NCI-H146 (cell line): ENCODE results near the gene PPP1R1B.

Source experiments
- DNase-seq: peaks from one replicate; lab custom pipeline; 2025; lab: John Stamatoyannopoulos, UW

PPP1R1B gene

DNA sequence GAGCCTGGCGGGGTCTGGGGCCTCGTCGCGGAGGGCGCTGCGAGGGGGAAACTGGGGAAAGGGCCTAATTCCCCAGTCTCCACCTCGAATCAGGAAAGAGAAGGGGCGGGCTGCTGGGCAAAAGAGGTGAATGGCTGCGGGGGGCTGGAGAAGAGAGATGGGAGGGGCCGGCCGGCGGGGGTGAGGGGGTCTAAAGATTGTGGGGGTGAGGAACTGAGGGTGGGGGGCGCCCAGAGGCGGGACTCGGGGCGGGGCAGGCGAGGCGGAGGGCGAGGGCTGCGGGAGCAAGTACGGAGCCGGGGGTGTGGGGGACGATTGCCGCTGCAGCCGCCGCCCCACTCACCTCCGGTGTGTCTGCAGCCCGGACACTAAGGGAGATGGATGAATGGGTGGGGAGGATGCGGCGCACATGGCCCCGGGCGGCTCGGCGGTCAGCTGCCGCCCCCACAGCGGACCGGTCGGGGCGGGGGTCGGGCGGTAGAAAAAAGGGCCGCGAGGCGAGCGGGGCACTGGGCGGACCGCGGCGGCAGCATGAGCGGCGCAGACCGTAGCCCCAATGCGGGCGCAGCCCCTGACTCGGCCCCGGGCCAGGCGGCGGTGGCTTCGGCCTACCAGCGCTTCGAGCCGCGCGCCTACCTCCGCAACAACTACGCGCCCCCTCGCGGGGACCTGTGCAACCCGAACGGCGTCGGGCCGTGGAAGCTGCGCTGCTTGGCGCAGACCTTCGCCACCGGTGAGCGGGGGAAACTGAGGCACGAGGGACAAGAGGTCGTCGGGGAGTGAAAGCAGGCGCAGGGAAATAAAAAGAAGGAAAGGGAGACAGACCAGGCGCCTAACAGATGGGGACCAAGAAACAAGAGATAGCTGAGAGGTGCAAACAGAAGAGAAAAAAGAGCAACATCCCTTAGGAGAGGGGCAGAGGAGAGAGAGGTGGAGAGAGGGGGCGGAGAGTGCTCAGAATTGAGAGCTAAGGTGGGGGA, 41.5 kb downstream of the PPP1R1B start, which contains the start of gene PNMT:
Gene PNMT (plus strand): TSS at position 509 of the 980 bp plus-strand sequence. CDS start 23 bp downstream, at position 532.
- peak; percentile 65 for DNase-seq

- DNase-seq, result no peak
Measured at GRCh38 chr17:39669897-39670735, 43.4 kb downstream of the PPP1R1B start.

DNA sequence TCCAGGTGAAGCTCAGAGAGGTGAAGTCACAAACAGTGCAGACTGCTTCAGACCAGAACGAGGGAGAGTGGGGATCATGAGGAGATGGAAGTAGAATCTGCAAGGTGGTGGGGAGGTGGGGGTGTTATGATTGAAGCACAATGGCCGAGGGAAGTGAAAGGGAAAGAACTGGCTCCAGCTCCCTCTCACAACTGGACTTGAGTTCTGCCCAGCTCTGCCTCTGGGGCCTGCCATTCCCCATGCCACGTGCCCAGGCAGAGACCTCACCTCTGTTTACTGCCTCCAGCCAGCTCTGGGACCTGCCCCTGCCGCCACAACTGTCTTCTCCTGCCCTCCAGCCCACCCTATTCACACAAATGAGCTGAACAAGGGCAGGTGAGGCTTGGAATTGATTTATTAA, 44.0 kb downstream of the PPP1R1B start:
- no peak for DNase-seq

DNA sequence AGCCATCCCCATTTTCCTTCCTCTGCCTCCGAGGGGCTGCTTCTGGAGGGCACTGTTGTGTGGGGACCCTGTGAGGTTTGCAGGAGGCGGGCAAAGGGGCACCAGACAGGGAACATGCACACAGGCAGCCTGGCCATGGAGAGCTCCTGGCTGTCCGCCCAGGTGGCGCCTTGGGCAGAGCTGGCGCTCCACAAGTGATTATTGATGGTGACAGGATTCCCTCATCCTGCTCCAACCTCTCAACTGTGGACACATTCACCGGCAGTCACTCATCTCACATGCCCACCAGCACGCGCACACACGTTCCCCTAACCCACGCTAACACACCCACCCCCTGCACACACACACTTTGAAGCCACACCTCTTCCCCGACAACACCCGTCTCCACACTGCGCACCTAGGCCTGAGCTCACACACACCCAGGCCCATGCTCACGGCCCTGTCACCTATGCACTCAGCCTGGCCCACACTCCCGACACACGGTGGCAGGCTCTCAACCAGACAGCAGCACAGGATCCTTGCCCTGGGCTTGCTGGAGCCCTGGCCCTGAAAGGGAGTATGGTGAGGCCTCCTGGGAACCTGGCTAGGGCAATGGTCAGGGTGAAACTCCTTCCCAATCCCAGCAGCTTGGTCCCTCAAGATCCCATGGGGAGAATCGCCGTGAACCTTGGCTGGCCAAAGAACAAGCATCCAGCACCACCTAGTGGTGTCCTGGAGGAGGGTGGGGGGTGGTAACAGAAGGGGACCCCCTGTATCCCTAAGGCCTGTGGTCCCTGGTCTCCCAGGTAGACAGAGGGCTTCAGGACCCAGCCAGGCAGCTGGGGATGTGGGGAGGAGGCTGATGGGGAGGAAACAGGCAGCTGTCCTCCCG, 45.1 kb downstream of the PPP1R1B start:
- DNase-seq, result peak; percentile 12

DNA sequence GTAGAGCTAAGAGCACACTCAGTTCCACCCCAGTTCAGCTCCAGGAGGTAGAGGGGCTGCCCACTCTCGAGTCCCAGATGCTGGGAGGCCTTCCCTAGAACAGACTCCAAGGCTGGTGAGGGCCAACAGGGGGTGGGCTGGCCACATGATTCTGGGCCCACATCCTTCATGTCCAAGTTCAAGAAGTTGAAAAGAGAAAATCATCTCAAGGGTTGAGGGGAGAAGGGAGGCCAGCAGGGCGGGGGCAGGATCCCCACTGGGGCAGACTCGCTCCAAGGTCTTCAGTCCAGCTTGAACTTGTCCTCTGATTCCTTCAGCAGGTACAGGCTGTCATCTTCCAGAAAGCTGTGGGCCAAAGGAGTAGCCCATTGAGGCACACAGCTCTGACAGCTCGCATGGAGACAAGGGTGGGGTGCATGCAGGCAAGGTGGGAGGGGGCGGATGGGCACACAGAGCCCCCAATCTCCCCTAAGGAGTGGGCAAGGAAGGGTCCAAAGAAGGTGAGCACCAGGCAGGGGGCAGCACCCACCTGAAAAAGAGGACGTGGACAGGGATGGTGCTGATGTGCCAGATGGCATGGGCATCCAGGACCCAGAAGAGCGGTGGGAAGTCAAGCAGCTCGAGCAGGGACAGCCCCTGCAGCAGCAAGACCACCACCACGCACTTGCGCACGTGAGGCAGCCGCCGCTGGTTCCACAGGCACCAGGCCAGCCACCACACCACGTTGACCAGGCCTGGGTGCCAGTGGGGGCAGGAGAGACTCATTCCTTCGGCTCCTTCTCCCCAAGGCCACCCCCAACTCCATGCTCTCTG, 46.0 kb downstream of the PPP1R1B start:
- no peak for DNase-seq

GRCh38 chr17:39673335-39674081, 46.8 kb downstream of the PPP1R1B start:
- DNase-seq, result no peak

GRCh38 chr17:39674179-39674578, 47.4 kb downstream of the PPP1R1B start:
- DNase-seq, result no peak

- peak; percentile 75 for DNase-seq
Measured at GRCh38 chr17:39674702-39675389, 48.1 kb downstream of the PPP1R1B start.

DNA sequence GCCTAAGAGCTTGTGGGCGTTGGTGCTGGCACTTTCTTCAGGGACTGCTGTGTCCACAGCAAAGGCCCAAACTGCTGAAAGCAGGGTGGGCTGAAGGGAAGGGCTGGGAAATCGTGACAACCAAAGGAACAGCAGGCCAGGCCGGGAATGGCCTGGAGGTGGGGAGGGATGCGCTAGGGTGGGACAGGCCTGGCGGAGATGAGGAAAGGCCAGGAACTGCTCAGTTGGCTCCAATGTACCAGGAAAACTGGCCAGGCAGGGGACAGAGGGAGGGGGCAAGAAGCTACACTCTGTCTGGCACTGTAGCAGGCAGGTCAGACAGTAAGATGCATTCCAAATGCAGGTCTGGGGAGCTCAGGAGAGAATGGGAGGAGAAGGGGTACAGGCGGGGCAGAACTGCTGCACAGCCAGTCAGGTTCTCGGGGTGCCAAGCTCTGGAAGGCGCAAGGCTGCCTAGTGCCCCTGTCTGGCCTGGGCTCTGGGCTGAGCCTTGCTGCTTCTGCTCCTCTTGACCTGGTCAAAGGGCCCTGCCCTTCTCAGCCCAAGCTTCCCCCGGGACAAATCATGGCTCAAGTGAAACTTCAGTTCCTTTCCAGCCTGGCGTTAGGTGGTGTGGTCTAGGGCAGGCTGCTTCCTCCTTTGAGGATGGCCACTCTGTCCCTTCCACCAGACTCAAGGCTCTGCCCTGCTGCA, 48.8 kb downstream of the PPP1R1B start:
- no peak for DNase-seq

GRCh38 chr17:39676198-39676819, 49.6 kb downstream of the PPP1R1B start:
- DNase-seq, result no peak

DNA sequence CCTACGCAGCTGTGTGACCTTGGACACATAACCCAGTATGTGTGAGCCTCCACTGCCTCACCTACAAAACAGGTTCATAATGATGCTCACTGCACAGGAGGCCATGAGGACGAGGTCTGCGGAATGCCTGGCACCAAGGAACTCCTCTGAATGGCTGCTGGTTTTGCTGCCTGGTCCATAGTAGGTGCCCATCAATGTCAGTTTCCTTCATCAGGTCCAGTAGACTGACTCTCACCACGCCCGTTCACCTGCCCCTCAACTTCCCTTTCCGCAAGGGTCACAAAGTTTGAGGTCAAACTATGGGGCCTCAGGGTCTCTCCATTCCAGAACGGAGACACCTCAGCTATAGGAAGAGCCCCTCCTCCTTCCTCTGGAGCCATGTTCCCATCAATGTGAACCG, 50.3 kb downstream of the PPP1R1B start:
- DNase-seq, result no peak

DNA sequence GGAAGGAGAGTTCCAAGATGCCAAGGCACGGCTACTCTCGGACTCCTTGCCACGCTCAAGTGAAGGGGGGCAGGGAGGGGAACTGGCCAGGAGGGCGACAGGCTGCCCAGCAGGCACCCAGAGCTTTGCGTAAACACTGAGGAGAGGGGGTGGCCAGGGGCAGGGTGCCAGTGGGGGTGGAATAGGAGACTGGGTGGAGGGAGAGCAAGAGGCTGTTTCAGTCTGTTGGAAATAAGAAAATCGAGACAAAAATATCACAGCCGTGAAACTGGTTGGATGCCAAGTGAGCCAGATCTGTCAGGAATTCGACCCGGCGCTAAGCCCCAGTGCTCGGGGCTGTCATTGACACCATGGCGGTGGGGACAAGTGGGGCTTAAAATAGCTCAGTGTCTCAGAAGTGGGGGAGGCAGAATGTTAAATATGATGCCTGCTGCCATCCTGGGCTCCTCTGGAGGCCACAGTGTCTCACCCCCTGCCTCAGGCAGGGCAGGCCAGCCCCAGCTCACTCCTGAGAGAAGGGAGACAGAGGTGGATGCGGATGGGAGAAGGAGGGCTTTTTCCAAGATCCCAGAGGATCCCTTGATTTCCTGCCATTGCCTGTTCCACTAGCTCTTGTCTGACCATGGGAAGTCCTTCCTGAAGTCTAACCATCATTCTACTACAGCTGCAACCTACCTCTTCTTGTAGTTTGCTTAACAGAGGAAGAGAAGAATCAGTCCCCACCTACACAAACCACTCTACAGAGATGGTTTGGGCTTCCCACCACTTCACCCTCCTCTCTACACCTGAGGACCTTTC, 51.0 kb downstream of the PPP1R1B start:
- no peak for DNase-seq

DNA sequence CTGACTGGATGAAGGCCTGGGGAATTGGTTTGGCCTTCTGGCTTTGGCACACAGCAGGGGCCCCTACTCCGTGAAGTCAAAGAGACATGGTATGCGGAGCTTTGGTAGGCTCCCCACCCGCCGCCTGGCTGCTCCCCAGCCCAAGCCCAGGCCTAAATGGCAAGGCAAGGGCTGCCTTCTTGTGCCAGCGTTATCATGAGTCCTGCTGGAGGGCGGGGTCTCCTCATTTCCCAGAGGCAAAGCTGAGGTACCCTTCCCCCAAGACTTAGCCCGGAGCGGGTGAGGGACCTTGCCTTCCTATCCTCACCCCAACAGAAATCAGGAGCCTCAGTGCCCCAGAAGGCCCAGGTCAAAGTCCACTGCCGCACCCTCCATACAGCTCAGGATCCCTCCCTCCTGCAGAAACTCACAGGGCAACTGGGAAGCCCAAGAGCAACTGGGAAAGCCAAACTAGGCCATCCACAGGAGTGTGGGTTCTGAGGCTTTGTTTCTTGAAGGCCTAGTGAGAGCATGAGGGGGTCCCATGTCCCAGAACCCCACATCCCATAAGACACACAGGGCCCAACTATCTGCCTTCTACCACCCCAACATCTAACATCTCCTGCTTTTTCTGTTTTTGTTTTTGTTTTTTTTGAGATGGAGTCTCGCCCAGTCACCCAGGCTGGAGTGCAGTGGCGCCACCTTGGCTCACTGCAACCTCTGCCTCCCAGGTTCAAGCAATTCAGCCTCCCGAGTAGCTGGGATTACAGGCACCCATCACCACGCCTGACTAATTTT, 51.8 kb downstream of the PPP1R1B start:
- DNase-seq, result no peak

GRCh38 chr17:39679521-39680192, 52.9 kb downstream of the PPP1R1B start:
- DNase-seq, result no peak

DNA sequence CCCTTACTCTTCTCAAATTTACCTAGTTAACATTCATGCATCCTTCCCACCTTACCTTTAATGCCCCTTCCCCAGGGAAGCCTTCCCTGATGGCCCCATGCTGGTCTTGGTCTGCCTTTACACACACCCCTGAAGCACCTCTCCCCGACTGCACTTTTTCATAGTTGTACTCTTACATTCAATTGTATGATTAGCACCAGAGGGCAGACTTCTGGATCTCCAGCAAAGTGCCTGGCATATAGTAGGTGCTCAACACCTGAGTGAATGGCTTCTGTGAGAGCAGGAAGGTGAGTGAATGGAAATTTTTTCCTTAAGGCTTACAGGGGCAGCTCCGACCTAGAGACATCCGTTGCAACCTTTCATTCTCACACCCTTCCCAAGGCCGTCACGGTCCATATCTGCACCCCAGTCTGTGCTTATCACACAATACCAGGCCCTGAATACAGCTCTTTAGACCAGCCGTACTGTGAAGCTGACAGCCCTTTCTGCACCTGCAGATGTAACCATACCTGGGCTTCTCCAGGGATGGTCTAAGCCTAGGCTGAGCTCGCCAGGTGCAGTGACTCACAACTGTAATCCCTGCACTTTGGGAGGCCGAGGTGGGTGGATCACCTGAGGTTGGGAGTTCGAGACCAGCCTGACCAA, 56.7 kb downstream of the PPP1R1B start:
- no peak for DNase-seq
